Measurements from ENCODE around the gene FAM13B. TPM values are rescaled to one million over a fixed set of nuclear protein-coding genes. Genes with fewer than 3 reads are reported as not detected.

The FAM13B gene
- total and polyA plus RNA-seq, 2 experiments from 2014 or later, result 10.7 to 15.3 TPM

DNA sequence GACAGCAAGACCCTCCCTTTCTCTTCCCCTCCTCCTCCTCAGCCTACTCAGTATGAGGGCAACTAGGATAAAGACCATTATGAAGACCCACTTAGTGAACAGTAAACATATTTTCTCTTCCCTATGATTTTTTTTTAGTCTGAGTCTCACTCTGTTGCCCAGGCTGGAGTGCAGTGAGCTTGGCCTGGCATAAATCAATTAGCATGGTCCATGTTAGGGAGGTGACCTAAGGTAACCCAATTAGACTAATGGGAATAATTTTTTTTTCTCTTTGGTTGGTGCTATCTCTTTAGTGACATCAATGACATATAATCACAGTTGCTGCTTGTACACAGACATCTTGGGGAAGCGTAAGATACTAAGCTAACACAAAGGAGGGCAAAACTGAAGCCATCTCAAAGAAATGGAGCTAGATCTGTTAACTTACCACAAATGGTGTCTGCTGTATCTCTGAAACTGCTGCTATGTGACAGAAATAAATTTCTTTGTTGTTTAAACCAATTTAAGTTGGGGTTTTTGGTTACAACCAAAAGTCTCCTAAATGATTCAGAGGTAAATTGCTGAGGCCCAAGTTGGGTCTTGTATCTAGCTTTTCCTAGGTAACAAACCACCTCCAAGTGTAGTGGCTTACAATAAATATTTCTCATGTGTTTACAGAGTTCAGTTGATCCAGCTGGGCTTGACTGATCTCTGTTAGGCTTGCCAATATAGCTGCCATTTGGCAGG lies 130.3 kb downstream of the FAM13B start:
- no peak overlapping the region for H3K27ac ChIP-seq
- DNase-seq (ENCODE audit: low read depth in 1 of 2, low spot score in 1 of 2), result no peak
- no peaks in the 10 kb centered on the region for H3K9me3 ChIP-seq (ENCODE audit: low read depth)
- TF ChIP-seq, protein P1, sequence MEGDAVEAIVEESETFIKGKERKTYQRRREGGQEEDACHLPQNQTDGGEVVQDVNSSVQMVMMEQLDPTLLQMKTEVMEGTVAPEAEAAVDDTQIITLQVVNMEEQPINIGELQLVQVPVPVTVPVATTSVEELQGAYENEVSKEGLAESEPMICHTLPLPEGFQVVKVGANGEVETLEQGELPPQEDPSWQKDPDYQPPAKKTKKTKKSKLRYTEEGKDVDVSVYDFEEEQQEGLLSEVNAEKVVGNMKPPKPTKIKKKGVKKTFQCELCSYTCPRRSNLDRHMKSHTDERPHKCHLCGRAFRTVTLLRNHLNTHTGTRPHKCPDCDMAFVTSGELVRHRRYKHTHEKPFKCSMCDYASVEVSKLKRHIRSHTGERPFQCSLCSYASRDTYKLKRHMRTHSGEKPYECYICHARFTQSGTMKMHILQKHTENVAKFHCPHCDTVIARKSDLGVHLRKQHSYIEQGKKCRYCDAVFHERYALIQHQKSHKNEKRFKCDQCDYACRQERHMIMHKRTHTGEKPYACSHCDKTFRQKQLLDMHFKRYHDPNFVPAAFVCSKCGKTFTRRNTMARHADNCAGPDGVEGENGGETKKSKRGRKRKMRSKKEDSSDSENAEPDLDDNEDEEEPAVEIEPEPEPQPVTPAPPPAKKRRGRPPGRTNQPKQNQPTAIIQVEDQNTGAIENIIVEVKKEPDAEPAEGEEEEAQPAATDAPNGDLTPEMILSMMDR (IDR thresholded peaks at IDR 0.05; ENCODE audit: low read depth, low read length), result no peak
- H3K27me3 ChIP-seq, result no peaks in the 10 kb centered on the region
- H3K36me3 ChIP-seq, result no peaks in the 10 kb centered on the region
- peaks cover 9% of the 10 kb centered on the region for H3K4me1 ChIP-seq (ENCODE audit: low read depth)
- no peak overlapping the region for H3K4me3 ChIP-seq

DNA sequence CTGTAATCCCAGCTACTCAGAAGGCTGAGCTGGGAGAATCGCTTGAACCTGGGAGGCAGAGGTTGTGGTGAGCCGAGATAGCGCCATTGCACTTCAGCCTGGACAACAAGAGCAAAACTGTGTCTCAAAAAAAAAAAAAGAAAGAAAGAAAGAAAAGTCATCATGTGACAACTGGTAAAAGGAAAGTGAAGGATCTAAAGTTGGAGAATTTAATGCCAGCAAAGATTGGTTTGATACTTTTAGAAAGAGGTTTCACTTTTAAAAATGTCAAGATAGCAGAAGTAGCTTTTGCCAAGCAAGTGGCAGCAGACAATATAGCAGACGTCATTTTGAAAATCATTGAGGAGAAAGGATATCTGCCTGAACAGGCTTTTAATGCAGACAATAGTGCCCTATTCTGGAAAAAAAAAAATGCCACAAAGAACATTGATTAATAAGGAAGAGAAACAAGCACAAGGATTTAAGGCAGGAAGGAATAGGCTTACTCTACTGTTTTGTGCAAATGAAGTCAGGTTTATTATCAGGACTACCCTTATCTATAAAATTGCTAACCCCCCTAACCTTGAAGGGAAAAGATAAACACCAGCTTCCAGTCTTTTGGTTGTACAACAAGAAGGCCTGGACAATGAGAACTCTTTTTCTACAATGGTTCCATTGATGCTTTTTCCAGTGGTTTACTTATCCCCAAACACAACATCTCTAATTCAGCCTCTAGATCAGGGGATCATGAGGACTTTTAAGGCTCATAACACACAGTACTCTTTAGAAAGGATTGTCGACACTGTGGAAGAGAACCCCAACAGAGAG lies 131.7 kb downstream of the FAM13B start:
- Histone ChIP-seq H3K4me1 (ENCODE audit: low read depth) (peaks cover 9% of the 10 kb centered on the region), H3K36me3 (no peaks in the 10 kb centered on the region), H3K4me3 (no peak overlapping the region), H3K27ac (no peak overlapping the region), H3K27me3 (no peaks in the 10 kb centered on the region), H3K9me3 (ENCODE audit: low read depth) (no peaks in the 10 kb centered on the region)
- TF ChIP-seq, protein P1 (IDR thresholded peaks at IDR 0.05; ENCODE audit: low read depth, low read length), result no peak
- DNase-seq (ENCODE audit: low read depth in 1 of 2, low spot score in 1 of 2), result no peak

DNA sequence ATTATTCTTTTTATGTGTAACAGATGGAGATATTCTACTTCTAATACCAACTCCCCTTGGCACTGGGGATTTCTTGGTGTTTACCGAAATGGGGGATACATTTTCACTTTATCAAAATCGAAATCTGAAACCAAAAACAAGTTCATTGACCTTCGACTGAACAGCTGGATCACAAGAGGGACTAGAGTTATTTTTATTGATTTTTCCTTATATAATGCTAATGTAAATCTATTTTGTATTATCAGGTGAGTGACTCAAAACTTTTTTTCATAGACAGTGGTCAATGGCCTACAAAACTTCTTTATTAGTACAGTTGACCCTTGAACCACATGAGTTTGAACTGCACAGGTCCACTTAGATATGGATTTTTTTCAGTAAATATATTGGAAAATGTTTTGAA lies 133.4 kb downstream of the FAM13B start:
- H3K36me3 ChIP-seq, result no peaks in the 10 kb centered on the region
- H3K4me3 ChIP-seq, result no peak overlapping the region
- no peak for DNase-seq (ENCODE audit: low read depth in 1 of 2, low spot score in 1 of 2)
- no peak overlapping the region for H3K27ac ChIP-seq
- H3K9me3 ChIP-seq (ENCODE audit: low read depth), result no peaks in the 10 kb centered on the region
- H3K4me1 ChIP-seq (ENCODE audit: low read depth), result peaks cover 9% of the 10 kb centered on the region
- TF ChIP-seq, protein P1 (IDR thresholded peaks at IDR 0.05; ENCODE audit: low read depth, low read length), result no peak
- H3K27me3 ChIP-seq, result no peaks in the 10 kb centered on the region

DNA sequence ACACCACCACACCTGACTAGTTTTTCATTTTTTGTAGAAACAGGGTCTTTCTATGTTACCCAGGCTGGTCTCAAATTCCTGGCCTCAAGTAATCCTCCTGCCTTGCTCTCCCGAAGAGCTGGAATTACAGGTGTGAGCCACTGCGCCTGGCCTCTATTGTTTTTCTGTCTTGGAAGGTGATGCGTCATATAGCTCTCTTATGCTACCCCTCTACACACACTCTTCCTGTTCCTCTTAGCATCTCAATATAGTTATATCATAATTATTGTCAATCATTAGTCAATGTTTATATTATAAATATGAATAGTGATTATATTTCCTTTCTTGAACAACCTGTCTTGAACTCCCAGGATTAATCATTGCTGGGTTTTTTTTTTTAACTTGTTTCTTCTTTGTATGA lies 136.3 kb downstream of the FAM13B start:
- no peak for DNase-seq (ENCODE audit: low read depth in 1 of 2, low spot score in 1 of 2)
- no peak overlapping the region for H3K27ac ChIP-seq
- H3K9me3 ChIP-seq (ENCODE audit: low read depth), result no peaks in the 10 kb centered on the region
- H3K36me3 ChIP-seq, result no peaks in the 10 kb centered on the region
- H3K4me1 ChIP-seq (ENCODE audit: low read depth), result peaks cover 5% of the 10 kb centered on the region
- H3K4me3 ChIP-seq, result no peak overlapping the region
- no peaks in the 10 kb centered on the region for H3K27me3 ChIP-seq
- TF ChIP-seq, protein P1 (IDR thresholded peaks at IDR 0.05; ENCODE audit: low read depth, low read length), result no peak

DNA sequence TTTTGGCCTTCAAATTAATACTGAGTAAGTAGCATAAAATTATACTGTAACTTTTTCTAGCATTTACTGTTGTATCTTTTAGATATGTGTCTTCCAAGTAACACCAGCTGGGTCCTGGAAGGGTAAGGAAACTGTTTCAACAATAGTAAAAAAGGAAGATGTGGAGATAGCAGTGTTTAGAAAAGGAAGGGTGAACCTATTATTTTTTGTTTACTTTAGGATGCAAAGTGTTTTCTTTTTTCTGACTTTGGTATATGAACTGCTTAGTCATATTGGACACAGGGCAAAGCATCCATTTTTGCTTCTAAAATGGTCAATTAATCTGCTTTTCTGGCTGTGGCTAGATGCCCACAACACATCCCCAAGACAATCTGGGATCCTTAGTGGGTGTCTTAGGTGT lies 138.3 kb downstream of the FAM13B start:
- Histone ChIP-seq H3K27ac (no peak overlapping the region), H3K4me1 (ENCODE audit: low read depth) (no peaks in the 10 kb centered on the region), H3K9me3 (ENCODE audit: low read depth) (no peaks in the 10 kb centered on the region), H3K4me3 (no peak overlapping the region), H3K36me3 (no peaks in the 10 kb centered on the region), H3K27me3 (no peaks in the 10 kb centered on the region)
- TF ChIP-seq, protein P1 (IDR thresholded peaks at IDR 0.05; ENCODE audit: low read depth, low read length), result no peak
- no peak for DNase-seq (ENCODE audit: low read depth in 1 of 2, low spot score in 1 of 2)
